GM20431 (cell line): ENCODE results near the gene GPC6.

Experiments
- in situ Hi-C: fragments of 300-500 bp; cut with MseI, MboI; formaldehyde crosslinking; loops from one replicate; pipeline ENCODE4 v1.15.0; 2020; ENCODE audit warnings: low sequenced_read_pairs; ENCODE audit not compliant: unreplicated experiment

The GPC6 gene

DNA sequence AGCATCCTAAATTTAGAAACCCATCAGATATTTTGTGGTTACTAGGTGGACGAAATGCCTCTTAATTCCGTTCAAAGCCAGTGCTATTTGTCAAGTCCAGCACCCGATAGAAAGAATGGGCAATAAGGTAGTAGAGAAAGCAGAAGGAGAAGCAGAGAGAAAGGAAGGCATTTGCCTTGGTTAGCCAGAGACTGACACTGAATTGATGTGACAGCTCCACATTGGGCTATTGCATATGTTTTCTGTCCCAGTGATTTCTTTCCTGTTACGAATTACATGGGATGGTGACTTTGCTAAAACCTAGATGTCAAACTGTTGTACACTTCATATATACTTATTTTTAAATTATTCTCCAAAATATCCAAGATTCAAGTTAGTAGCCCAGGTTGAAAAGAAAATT lies 710.3 kb downstream of the GPC6 start:
- in situ Hi-C loops, result no loop called here

DNA sequence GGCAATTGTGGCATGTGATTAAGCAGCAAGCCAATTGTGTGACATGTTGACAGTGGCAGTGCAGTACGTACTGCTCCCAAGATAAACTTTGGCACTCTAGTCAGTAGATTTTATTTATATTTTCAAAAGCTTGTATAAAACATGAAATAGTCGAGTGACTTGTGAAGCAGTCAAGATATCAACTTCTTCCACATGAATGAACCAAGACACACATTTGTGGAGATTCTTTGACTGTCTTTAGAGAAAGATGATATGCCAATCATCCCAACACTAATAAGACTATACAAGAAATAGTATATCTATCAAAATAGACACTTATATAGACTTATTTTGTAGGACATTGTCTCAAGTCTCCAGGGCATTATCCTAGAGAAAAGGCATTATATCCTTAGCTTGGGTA lies 714.8 kb downstream of the GPC6 start:
- in situ Hi-C loops, result no loop called here

DNA sequence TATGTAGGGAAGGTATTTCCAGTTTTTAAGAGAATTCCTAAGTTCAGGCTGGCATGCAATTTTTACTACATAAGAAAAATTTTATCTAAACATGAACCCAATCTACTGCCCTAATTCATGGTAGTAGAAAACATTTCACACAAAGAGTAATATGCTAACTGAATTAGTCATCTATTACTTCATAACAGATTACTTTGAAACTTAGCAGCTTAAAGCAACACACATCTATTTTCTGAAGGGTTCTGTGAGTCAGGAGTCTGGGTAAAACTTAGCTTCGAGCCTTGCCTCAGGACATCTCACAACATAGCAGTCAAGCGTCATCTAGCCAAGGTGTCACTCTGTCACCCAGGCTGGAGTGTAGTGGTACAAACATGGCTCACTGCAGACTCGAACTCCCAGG lies 715.4 kb downstream of the GPC6 start:
- in situ Hi-C loops, result no loop called here

DNA sequence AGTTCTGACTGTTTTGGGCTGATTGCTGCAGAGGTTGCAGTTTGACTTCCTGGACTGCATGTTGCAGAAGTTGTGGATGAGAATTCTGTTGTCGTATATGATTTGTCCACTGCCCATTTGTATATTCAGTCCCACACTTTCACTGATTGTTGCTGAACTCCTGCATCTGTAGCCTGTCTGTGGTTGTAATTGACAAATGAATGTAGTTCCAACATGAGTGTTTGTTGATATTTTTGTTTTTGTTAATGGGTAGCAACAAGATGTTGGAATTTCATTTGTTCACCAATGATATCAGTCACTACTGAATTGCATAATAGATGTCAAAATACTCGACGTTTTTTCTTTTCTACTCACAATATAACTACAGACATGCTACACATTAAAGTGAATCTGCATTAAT lies 719.0 kb downstream of the GPC6 start:
- in situ Hi-C loops, result no loop called here

DNA sequence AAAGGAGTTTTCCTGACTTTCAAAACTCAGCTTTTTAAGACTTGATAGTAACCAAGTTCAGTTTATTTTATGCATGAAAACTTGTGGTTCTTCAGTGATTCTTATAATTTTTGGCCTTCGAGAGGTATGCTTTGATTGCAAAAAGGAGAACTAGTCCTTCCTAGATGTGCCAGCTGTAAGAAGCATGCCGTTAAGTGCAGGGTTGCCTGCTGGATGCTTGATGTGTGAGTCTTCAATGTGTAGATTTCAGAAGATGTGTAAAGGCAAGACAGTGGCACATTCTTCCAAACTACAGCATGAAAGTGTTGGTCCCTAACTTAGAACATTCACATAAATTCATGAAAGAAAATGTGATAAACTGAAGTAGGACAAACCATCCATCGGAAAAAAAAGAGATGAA lies 720.4 kb downstream of the GPC6 start:
- in situ Hi-C loops, result no loop called here

DNA sequence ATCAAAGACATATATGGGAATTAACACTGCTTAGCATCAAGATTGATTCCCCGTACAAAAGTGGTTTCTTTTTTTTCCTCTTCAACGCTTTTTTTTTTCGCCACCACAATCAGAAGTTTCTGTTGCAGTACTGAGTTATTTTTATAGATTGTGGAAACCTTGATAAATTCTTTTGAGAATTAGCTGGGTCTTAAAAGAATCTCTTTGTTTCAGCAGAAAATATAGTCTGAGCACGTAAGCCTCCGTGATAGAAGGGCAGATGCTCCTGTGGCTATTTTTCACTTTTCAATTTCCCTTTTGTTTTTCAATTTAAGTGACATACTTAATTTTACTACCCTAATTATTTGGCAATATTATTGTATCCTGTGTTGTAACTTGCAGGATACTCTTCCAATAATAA lies 721.0 kb downstream of the GPC6 start:
- in situ Hi-C loops, result no loop called here

DNA sequence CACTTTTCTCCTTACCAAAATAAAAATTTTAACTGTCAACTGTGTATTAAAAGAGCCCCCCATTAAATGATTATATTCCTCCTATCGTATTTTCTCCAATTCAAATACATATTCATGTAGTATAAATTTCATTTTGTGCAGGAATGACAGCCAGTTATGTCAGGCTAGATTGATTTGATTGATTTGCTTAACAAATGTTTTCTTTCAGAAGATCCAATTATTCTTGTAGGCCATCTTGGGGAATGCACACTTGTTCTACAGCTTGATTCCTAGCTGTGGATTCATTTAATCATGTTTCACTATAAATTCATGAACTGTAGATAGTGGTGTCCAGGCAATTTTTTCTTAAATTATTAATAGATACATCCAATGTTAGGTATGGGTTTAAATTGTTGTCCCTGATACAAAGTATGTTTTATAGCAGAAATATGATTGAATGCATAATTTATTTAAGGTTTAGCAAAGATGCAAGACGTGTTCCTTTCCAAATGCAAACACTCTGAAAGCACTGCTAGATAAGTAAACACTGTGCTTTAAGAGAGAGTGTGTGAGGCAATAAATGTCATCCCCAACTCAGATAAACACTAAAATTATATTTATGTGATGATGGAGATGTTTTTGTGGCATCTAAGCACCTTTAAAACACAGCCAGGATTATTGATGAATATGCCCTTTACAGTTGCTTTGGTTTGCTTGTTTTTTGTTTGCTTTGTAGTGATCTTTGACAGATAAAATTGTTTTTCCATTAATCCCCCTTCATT lies 721.7 kb downstream of the GPC6 start:
- in situ Hi-C loops, result no loop called here

DNA sequence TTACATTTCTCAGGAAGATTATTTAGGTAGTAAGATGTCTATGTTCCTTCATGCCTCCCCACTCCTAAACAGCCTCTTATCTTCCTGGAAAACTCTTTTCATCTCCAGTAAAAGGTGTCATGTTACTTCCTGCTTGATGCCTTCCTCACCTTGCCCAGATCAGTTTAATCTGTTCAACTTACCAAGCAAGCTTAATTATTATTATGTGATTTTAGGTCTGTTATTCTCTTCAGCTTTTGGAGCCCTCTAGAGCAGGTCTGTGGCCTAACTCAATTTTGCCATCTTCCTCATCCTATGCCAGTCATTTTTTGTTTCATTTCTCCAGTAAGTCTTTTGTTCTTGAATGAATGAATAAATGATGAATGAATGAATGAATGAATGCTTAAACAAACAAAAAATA lies 724.5 kb downstream of the GPC6 start:
- in situ Hi-C loops, result no loop called here

DNA sequence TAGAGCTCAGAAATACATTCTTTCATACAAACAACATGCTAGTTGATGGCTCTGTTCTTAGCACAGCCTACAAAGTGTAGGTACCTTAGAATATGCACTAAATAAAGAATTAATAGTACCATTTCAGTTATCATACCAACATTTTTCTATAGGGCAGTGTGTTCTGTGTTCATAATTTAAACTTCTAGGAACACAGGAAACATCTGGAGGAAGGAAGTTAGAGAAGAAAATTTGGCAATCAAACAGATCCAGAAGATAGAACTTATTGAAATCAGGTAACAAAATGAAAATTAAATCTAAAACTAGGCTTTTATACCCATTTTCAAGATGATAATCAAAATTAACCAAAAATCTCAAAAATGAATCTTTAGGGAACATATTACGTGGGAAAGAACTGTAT lies 725.3 kb downstream of the GPC6 start:
- in situ Hi-C loops, result no loop called here

DNA sequence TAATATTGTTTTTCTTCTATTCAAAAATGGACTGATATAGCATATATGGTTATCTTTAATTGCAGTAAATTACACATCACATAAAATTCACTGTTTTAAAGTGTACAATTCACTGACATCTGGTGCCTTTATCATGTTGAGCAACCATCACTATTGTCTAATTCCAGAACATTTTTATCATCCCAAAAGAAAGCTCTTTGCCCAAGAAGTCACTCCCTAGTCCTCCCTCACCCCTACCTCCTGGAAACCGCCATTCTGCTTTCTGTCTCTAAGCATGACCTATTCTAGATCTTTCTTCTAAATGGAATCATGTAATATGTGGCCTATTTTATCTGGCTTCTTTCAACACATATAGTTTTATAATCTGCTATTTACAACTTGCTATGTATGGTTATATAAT lies 727.2 kb downstream of the GPC6 start:
- in situ Hi-C loops, result no loop called here

DNA sequence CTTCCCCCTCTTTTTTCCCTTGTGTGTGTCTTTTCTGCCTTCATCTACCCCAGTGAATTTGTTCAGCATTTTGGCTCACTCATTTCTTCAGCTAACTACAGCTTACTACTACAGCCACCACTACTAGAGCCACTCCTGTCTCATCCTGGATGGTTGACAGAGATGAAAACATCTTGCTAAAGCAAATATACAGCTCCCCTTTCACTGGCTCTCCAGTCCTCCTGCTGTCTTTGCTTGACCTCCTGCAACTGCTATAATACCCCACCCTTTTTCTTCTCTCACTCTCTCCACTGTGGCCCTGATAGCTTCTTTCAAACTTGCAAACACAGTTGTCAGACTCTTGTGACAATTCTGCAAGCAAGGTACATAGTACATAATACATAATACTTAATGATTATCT lies 729.3 kb downstream of the GPC6 start:
- in situ Hi-C loops, result no loop called here

DNA sequence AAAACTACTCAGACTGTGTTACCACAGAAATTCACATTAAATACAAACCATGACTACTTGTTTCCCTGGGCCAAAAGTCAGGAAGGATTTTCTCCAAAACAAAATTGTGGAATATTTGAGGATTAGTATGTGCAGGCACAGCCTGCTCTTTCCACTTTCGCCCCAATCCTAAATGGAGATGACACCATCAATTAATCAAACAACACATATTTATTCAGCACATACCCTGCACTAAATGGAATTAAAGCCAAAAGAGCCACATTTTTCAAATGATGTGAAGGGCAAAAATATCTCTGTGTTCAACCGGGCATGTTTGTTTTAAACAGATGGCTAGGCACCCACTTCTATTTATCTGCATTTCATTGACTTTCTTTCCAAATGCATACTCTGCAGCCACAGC lies 729.8 kb downstream of the GPC6 start:
- in situ Hi-C loops, result no loop called here

DNA sequence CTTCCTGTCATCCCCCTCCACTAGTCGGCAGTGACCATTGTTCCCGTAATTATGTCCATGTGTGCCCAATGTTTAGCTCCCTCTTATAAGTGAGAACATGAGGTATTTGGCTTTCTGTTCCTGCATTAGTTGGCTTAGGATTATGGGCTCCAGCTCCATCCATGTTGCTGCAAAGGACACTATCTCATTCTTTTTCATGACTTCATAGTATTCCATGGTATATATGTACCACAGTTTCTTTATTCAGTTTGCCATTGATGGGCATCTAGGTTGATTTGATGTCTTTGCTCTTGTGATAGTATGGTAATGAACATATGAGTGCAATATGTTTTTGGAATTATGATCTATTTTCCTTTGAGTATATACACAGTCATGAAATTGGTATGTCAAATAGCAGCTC lies 730.8 kb downstream of the GPC6 start:
- in situ Hi-C loops, result no loop called here

DNA sequence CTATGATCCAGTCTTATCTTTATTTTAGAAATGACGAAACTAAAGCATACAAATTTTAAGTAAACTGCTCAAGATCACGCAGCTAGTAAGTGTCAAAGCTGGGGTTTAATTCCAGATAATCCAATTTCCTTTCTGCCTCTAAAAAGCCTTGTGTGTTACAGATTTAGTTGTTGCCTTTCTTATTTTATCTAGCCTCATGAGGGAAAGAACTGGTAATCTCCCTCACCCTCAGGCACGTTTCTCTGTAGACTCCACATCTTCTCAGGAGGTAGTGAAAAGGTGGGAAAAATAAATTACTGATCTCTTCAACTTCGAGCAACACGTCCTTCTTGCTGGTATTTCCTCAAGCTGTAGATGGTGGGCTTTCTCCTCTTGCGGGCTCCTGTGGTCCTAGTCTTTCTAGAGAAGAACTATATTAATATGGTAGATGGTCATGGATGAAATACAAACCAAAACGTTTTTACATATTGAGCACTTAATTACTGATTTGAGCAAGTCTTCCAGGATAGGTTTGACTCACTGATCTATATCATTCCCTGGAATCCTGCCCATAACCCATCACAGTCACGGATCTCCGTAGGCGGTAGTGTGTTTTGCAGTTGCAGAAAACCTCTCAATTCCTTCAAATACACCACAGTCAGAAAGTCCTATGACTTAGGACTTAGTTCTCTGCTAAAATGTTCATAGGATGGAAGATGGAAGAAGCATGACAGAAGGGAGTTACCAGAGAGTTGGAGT lies 733.4 kb downstream of the GPC6 start:
- in situ Hi-C loops, result no loop called here

DNA sequence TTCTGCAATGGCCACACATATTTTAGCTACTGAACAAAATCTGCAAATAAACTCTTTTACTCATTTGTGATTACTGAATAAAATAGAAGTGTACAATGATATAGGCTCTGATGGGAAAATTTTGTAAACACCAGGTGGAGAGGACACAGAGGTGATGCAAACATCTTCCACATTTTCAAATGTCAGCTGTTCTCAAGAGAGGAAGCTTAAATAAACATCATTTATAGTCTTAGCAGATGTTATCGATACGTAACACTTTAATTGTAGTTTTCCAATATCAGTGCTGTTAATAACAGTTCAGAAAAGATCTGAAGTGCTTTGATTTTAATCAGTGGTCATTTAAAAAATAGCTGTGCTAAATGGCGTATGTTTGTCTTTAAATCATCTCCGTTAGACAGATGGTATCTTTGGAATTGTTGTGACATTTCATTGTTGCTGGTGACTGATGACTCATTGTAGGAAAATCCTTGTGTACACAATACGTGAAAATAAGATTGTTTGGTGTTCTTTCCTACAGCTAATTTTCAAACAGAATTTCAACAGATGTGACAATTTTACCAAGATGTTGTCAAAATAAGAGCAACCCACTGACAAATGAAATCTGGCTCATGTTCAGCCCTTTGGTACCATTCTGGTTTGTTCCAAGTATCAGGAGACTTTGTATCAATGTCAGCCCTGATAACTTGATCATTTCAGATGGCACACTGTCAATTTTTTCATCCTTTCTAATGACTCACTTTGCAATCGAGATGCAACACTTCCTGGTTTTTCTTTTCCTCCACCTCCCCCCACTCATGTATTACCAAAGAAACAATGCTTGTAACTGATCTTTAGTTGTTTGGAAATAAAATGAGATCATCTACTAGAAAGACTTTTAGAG lies 736.9 kb downstream of the GPC6 start:
- in situ Hi-C loops, result no loop called here

DNA sequence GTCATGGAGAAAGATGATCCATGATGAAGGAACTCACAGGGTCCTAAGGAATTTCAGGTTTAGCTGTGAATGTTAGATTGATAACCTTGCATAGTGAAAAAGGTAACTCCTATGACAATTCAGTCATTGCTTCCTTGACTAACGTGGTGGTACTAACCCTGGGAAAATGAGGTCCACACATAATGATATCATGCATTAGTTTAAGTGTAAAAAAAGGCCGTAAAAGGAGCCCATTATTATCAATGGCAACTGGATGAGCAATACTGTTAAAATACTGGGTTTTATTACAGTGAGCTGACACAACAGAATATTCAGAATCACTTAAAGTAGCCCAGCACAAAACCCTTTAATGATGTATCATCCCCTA lies 737.5 kb downstream of the GPC6 start:
- in situ Hi-C loops, result no loop called here

DNA sequence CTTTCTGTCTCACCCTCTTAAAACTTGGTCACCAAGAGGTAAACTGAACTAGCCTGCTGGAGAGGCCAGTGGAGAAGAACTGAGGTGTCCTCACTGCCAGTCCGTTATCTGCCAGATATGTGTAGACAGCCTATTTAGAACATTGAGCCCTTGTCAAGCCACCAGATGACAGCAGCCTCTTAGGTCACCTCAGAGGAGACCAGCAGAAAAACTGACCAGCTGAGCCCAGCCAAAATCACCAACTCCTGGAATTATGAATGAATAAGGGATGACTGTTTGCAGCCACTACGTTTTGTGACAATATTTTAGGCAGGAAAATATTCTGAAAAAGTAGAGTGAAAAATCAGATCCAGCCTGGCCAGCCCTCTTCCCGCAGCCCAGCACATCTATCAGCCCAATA lies 739.0 kb downstream of the GPC6 start:
- in situ Hi-C loops, result no loop called here

DNA sequence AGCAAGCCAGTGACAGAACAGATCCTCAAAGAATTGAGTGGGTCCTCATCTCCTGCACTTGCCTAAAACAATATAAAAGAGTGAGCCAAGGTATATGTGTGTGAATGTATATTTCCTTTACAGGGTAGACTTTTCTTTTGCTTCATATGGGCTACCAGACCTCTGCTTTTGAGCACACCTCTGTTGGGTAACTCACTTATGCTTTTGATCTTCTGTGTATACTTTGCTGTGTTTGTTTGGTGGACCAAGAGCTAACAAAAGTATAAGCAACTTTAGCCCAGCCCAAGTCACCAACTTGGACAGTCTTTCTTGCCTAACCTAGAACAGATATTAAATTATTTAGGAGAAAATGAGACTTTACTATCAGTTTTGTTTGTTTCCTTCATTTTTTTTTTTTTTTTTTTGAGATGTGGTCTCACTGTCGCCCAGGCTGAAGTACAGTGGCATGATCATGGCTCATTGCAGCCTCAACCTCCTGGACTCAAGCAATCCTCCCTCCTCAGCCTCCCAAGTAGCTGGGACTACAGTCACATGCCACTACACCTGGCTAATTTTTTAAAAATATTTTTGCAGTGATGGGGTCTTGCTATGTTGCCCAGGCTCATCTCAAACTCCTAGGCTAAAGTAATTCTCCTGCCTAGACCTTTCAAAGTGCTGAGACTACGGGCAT lies 739.8 kb downstream of the GPC6 start:
- in situ Hi-C loops, result no loop called here

DNA sequence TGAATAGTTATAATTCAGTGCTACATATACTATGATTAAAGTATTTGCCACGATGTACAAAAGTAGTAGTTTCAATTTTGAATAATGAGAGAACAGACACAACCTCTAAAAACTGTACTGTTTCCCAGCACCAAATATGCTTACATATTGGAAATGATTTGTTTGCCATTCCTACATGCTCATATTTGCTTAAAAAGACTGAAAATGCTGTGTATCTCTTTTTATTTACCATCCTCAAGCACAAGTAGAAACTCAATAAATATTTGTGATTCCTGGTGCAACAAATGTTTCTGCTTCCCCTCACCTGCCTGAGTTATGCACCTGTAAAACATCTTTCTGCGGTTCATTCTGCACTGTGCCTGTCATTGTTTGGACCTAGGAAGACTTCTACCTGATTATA lies 740.7 kb downstream of the GPC6 start:
- in situ Hi-C loops, result no loop called here

DNA sequence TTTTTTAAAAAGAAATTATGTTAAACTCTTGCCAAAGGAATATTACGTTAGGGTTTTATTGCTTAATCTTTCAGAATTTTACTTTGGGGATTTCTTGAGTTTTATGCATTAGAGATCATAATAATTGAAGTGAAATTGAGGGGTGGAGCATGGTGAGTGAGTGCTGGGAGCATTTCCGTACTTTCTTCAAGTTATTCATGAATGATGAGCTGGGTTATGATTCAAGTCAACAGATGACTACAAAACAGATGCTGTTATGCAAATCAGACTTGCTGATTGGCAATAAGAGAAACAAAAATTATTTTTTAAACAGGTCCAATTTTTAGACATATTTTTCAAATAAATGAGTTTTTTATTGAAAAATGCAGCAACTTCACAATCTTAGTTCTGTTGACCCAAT lies 748.6 kb downstream of the GPC6 start:
- in situ Hi-C loops, result no loop called here

DNA sequence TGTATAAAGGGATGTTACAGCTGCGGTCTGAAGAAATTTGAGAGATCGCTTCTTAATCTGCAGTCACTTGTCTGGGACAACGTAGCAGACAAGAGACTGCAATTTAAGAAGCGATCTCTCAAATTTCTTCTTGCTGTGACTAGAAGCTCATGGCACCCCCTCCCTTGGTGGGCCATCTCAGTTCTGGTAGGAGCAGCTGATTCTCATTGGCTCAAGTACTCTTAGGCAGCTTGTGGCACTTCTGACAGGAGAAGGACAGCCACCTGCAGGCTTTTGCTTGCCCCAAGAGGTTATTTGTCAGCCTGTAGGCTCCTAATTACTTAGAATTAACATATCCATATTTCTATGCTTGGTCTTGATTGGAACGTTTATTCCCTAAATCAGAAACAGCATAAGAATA lies 749.9 kb downstream of the GPC6 start:
- in situ Hi-C loops, result no loop called here
